KBM-7 (cell line): ENCODE results near the gene GALK2.
"Not testable (repeated sequence)": the region's sequence is repeated elsewhere in the genome, so short reads cannot be mapped to it uniquely, and the experiment has no call there.

Experiments used
- DNase-seq: peaks from one replicate; pipeline ENCODE4 v3.0.0-alpha.2; 2015
- in situ Hi-C: fragments of 300-500 bp; cut with MboI; formaldehyde crosslinking; loops from 2 replicates; pipeline ENCODE4 v1.14.3; 2020; ENCODE audit warnings: low sequenced_read_pairs, low pct_unique_long_range_greater_than_20kb, mixed read lengths

Gene GALK2

GRCh38 chr15:49155834-49156627 is 14.0 kb upstream of the GALK2 start:
- peak; percentile 36 for DNase-seq
- in situ Hi-C loops: no loop called here

GRCh38 chr15:49163678-49164077 is 6.4 kb upstream of the GALK2 start:
- DNase-seq: no peak
- in situ Hi-C loops: no loop called here

- in situ Hi-C loops: no loop called here
- no peak for DNase-seq
Observed at GRCh38 chr15:49164865-49165264, 5.2 kb upstream of the GALK2 start.

- in situ Hi-C loops: no loop called here
- no peak for DNase-seq
Observed at GRCh38 chr15:49168016-49168415, 2.0 kb upstream of the GALK2 start.

GRCh38 chr15:49171790-49172189 is 1.7 kb downstream of the GALK2 start:
- DNase-seq: peak; percentile 40
- in situ Hi-C loops: no loop called here

- in situ Hi-C loops: no loop called here
- DNase-seq: peak; percentile 23
Observed at GRCh38 chr15:49174902-49175301, 4.9 kb downstream of the GALK2 start.

- DNase-seq, in situ Hi-C loops: not testable (repeated sequence)
Observed at GRCh38 chr15:49175582-49176397, 5.7 kb downstream of the GALK2 start.

GRCh38 chr15:49178497-49178896 is 8.4 kb downstream of the GALK2 start:
- in situ Hi-C loops: no loop called here
- DNase-seq: no peak

- in situ Hi-C loops: no loop called here
- DNase-seq: no peak
Observed at GRCh38 chr15:49179433-49180190, 9.6 kb downstream of the GALK2 start.

GRCh38 chr15:49182128-49182527 is 12.1 kb downstream of the GALK2 start:
- in situ Hi-C loops: no loop called here
- DNase-seq: no peak

GRCh38 chr15:49183741-49184140 is 13.7 kb downstream of the GALK2 start:
- in situ Hi-C loops, DNase-seq: not testable (repeated sequence)

GRCh38 chr15:49185473-49185872 is 15.4 kb downstream of the GALK2 start:
- DNase-seq: no peak
- in situ Hi-C loops: no loop called here

GRCh38 chr15:49187549-49188245 is 17.6 kb downstream of the GALK2 start:
- in situ Hi-C loops: no loop called here
- no peak for DNase-seq

GRCh38 chr15:49188933-49189332 is 18.9 kb downstream of the GALK2 start:
- no peak for DNase-seq
- in situ Hi-C loops: no loop called here

- in situ Hi-C loops: no loop called here
- DNase-seq: no peak
Observed at GRCh38 chr15:49189631-49190030, 19.6 kb downstream of the GALK2 start.

GRCh38 chr15:49190586-49190985 is 20.5 kb downstream of the GALK2 start:
- in situ Hi-C loops: no loop called here

GRCh38 chr15:49191892-49192291 is 21.8 kb downstream of the GALK2 start:
- no peak for DNase-seq
- in situ Hi-C loops: no loop called here

More at GRCh38 chr15:49190586-49190985, 20.5 kb downstream of the GALK2 start:
- peak; percentile 84 for DNase-seq

- in situ Hi-C loops: no loop called here
- no peak for DNase-seq
Observed at GRCh38 chr15:49196856-49197255, 26.8 kb downstream of the GALK2 start.

GRCh38 chr15:49199666-49200065 is 29.6 kb downstream of the GALK2 start:
- in situ Hi-C loops: no loop called here
- no peak for DNase-seq
